ENCODE measurements around the gene FKBP11. TPM values are rescaled to one million over a fixed set of nuclear protein-coding genes. Genes with fewer than 3 reads are reported as not detected.

The FKBP11 gene
- total RNA-seq, 1 donor from 2014 or later, result 44.6 TPM

DNA sequence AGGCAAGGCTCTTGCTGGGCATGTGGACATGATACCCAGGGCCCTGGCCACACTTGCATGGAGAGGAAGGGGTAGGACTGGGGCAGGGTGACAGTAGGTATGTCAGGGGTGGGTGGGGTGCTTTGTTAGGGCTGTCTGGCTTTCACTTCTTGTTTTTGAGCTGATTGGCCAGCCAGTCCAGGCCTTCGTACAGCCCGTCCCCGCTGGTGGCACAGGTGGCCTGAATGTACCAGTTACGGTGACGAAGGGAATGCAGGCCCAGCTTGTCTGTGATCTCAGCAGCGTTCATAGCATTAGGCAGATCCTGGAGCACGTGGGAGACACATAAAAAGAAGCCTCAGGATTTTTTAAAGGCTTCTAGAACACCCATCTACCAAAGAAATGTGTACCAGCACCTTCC, 13.5 kb upstream of the FKBP11 start:
- DNase-seq (ENCODE audit: extremely low spot score, unreplicated experiment), result no peak
- no peak for TF ChIP-seq CTCF (conservative IDR thresholded peaks at IDR 0.05)
- Mint-ChIP-seq H3K4me1 (ENCODE audit: unreplicated experiment) (peaks cover 12% of the 10 kb centered on the region), H3K27ac (no peak overlapping the region), H3K36me3 (peaks cover 27% of the 10 kb centered on the region), H3K27me3 (no peaks in the 10 kb centered on the region), H3K9me3 (no peaks in the 10 kb centered on the region), H3K4me3 (no peak overlapping the region)

DNA sequence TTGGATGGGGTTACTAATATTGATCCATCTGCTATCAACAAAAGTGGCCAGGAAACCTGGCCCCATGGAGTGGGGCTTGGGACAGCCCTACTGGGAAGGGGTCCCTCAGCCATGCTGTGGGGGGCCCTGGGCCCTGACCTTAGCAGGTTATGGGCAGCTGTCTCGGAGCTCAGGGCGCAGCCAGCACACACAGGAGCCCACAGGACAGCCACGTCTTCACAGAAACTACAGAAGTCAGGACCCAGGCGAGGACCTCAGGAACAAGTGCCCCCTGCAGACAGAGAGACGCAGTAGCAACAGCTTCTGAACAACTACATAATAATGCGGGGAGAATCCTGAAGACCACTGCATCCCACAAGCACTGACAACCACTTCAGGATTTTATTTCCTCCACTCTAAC, 11.9 kb upstream of the FKBP11 start:
- H3K27me3 Mint-ChIP-seq, result no peaks in the 10 kb centered on the region
- no peak for TF ChIP-seq CTCF (conservative IDR thresholded peaks at IDR 0.05)
- H3K27ac Mint-ChIP-seq, result no peak overlapping the region
- peaks cover 27% of the 10 kb centered on the region for H3K36me3 Mint-ChIP-seq
- peaks cover 6% of the 10 kb centered on the region for H3K4me1 Mint-ChIP-seq (ENCODE audit: unreplicated experiment)
- H3K4me3 Mint-ChIP-seq, result no peak overlapping the region
- H3K9me3 Mint-ChIP-seq, result no peaks in the 10 kb centered on the region
- no peak for DNase-seq (ENCODE audit: extremely low spot score, unreplicated experiment)

DNA sequence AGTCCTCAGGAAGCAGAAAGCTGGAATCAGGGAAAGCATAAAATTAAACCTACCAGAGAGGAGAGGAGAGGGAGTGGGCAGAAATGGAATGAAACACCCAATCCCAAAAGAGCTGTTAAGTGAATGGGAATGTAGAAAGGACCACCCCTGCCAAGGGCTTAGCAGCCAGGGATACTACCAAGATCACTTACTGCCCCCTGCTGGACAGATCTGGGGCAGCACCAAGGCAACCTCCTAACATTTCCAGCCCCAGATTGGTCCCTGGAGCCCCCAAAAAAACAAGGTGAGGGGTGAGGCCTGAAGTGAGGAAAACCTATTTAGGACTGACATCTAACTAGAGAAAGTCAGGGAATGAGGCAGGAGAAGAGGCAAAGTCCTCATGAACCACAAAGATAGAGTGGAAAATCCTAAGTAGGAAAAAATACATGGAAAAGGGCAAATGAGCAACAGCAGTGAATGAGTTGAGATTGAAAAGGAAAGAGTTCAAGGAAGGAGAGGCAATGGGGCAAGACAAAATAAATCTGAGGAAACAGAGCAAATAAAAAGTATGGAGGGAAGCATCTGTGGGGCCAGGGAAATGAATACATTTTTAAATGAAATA, 11.2 kb upstream of the FKBP11 start:
- peaks cover 23% of the 10 kb centered on the region for H3K36me3 Mint-ChIP-seq
- peak; percentile 98 for TF ChIP-seq CTCF (conservative IDR thresholded peaks at IDR 0.05)
- no peaks in the 10 kb centered on the region for H3K27me3 Mint-ChIP-seq
- peaks cover 4% of the 10 kb centered on the region for H3K4me1 Mint-ChIP-seq (ENCODE audit: unreplicated experiment)
- H3K27ac Mint-ChIP-seq, result no peak overlapping the region
- no peak overlapping the region for H3K4me3 Mint-ChIP-seq
- peak; percentile 86 for DNase-seq (ENCODE audit: extremely low spot score, unreplicated experiment)
- H3K9me3 Mint-ChIP-seq, result no peaks in the 10 kb centered on the region

- Mint-ChIP-seq H3K27ac (no peak overlapping the region), H3K36me3 (peaks cover 29% of the 10 kb centered on the region), H3K4me3 (no peak overlapping the region), H3K9me3 (no peaks in the 10 kb centered on the region), H3K4me1 (ENCODE audit: unreplicated experiment) (peaks cover 4% of the 10 kb centered on the region), H3K27me3 (no peaks in the 10 kb centered on the region)
- peak; percentile 35 for TF ChIP-seq CTCF (conservative IDR thresholded peaks at IDR 0.05)
- DNase-seq (ENCODE audit: extremely low spot score, unreplicated experiment), result no peak
Measured at GRCh38 chr12:48934312-48934706, 9.0 kb upstream of the FKBP11 start.

GRCh38 chr12:48933664-48934311, 8.5 kb upstream of the FKBP11 start:
- Mint-ChIP-seq H3K36me3 (peaks cover 30% of the 10 kb centered on the region), H3K4me3 (no peak overlapping the region), H3K27me3 (no peaks in the 10 kb centered on the region), H3K9me3 (no peaks in the 10 kb centered on the region), H3K27ac (no peak overlapping the region), H3K4me1 (ENCODE audit: unreplicated experiment) (peaks cover 4% of the 10 kb centered on the region)
- TF ChIP-seq CTCF (conservative IDR thresholded peaks at IDR 0.05), result no peak
- no peak for DNase-seq (ENCODE audit: extremely low spot score, unreplicated experiment)

All from type B pancreatic cell (in vitro differentiated cells).